Spinal cord (tissue), 10 donors: Measurements from ENCODE around the gene NR6A1. TPM values are rescaled to one million over a fixed set of nuclear protein-coding genes. Genes with fewer than 3 reads are reported as not detected.

ENCODE experiments used
- DNase-seq, 6 donors: peaks; one replicate each; pipeline versions ENCODE4 v3.0.0 to v3.0.0-alpha.2; 2013 to 2015; ENCODE audit warnings: low spot score in 6 of 6, low read depth in 4 of 6
- H3K27ac ChIP-seq: one replicate; pipeline ENCODE4 v1.5.1; 2013; ENCODE audit warnings: low read depth, low read length, control low read depth
- H3K27me3 ChIP-seq: one replicate; pipeline ENCODE4 v1.6.1; 2013; ENCODE audit warnings: low read length; ENCODE audit not compliant: control insufficient read depth, insufficient read depth
- H3K36me3 ChIP-seq: one replicate; pipeline ENCODE4 v1.6.1; 2013; ENCODE audit warnings: low read length; ENCODE audit not compliant: control insufficient read depth, insufficient read depth
- H3K4me1 ChIP-seq: one replicate; pipeline ENCODE4 v1.6.1; 2013; ENCODE audit warnings: low read length; ENCODE audit not compliant: control insufficient read depth, insufficient read depth
- H3K4me3 ChIP-seq: one replicate; pipeline ENCODE4 v1.5.1; 2013; ENCODE audit warnings: low read depth, low read length, control low read depth
- H3K9me3 ChIP-seq: one replicate; pipeline ENCODE4 v1.6.1; 2013; ENCODE audit warnings: low read length; ENCODE audit not compliant: control insufficient read depth, insufficient read depth
- WGBS: methylation state at CpG from one replicate; pipeline ENCODE4 v1.1.5; 2013; ENCODE audit warnings: missing lambda C conversion rate; ENCODE audit not compliant: insufficient coverage; 5-methylcytosine and 5-hydroxymethylcytosine counted together
- polyA plus RNA-seq, 2 donors: library from polyadenylated mRNA; unstranded; fragments of 120-200 nt; gene quantifications; one replicate each; pipeline ENCODE4 v1.2.1, GENCODE V29; 2013; ENCODE audit not compliant: insufficient read length in 2 of 2
- total RNA-seq, 2 donors: library from RNA; depleted of rRNA in 1 of 2; stranded (reverse); fragments of 120-200 nt in 1 of 2; fragments of >200 nt in 1 of 2; gene quantifications; one replicate each; pipeline versions ENCODE4 v1.2.3 to v1.2.4, GENCODE V29; 2013 to 2014
- donor health status: healthy.

NR6A1 gene
- total and polyA plus RNA-seq, 4 donors: 2.8 to 5.8 (median 4.0) TPM

GRCh38 chr9:124475868-124476690 lies 295.0 kb downstream of the NR6A1 start:
- Histone ChIP-seq H3K36me3 (peaks cover 3% of the 10 kb centered on the region), H3K4me3 (no peak overlapping the region), H3K9me3 (no peaks in the 10 kb centered on the region), H3K27ac (no peak overlapping the region), H3K27me3 (peaks cover 28% of the 10 kb centered on the region), H3K4me1 (peaks cover 31% of the 10 kb centered on the region)
- WGBS: 67% methylated on average over 11 of the region's 14 CpGs
- DNase-seq: no peak

GRCh38 chr9:124475158-124475867 lies 295.8 kb downstream of the NR6A1 start:
- WGBS: 69% methylated on average over 21 of the region's 21 CpGs
- Histone ChIP-seq H3K4me3 (no peak overlapping the region), H3K27me3 (peaks cover 26% of the 10 kb centered on the region), H3K27ac (no peak overlapping the region), H3K36me3 (peaks cover 4% of the 10 kb centered on the region), H3K9me3 (no peaks in the 10 kb centered on the region), H3K4me1 (peaks cover 31% of the 10 kb centered on the region)
- no peak for DNase-seq

GRCh38 chr9:124474151-124474550 lies 297.0 kb downstream of the NR6A1 start:
- Histone ChIP-seq H3K36me3 (peaks cover 7% of the 10 kb centered on the region), H3K4me1 (peaks cover 31% of the 10 kb centered on the region), H3K27ac (no peak overlapping the region), H3K9me3 (no peaks in the 10 kb centered on the region), H3K4me3 (no peak overlapping the region), H3K27me3 (peaks cover 23% of the 10 kb centered on the region)
- 100% methylated on average over 2 of the region's 4 CpGs for WGBS
- DNase-seq: no peak

- no peak for DNase-seq
- Histone ChIP-seq H3K4me3 (no peak overlapping the region), H3K9me3 (no peaks in the 10 kb centered on the region), H3K4me1 (peaks cover 27% of the 10 kb centered on the region), H3K27ac (no peak overlapping the region), H3K27me3 (peaks cover 14% of the 10 kb centered on the region), H3K36me3 (peaks cover 7% of the 10 kb centered on the region)
- WGBS: 57% methylated on average over 9 of the region's 10 CpGs
These were observed 297.8 kb downstream of the NR6A1 start for GRCh38 chr9:124473310-124473709.

GRCh38 chr9:124472770-124473169 lies 298.3 kb downstream of the NR6A1 start:
- DNase-seq: no peak
- H3K36me3 ChIP-seq: peaks cover 9% of the 10 kb centered on the region
- no peak overlapping the region for H3K4me3 ChIP-seq
- H3K9me3 ChIP-seq: no peaks in the 10 kb centered on the region
- H3K4me1 ChIP-seq: peaks cover 23% of the 10 kb centered on the region
- 73% methylated on average over 7 of the region's 7 CpGs for WGBS
- peaks cover 11% of the 10 kb centered on the region for H3K27me3 ChIP-seq
- H3K27ac ChIP-seq: no peak overlapping the region

GRCh38 chr9:124471761-124472160 lies 299.4 kb downstream of the NR6A1 start:
- Histone ChIP-seq H3K27me3 (peaks cover 3% of the 10 kb centered on the region), H3K36me3 (peaks cover 9% of the 10 kb centered on the region), H3K27ac (no peak overlapping the region), H3K4me1 (peaks cover 15% of the 10 kb centered on the region), H3K4me3 (no peak overlapping the region), H3K9me3 (no peaks in the 10 kb centered on the region)
- 90% methylated on average over 9 of the region's 9 CpGs for WGBS
- no peak for DNase-seq

- WGBS: 90% methylated on average over 7 of the region's 7 CpGs
- no peak overlapping the region for H3K4me3 ChIP-seq
- no peak overlapping the region for H3K27ac ChIP-seq
- H3K9me3 ChIP-seq: no peaks in the 10 kb centered on the region
- DNase-seq: no peak
- peaks cover under 1% of the 10 kb centered on the region for H3K27me3 ChIP-seq
- peaks cover 9% of the 10 kb centered on the region for H3K4me1 ChIP-seq
- peaks cover 9% of the 10 kb centered on the region for H3K36me3 ChIP-seq
These were observed 300.4 kb downstream of the NR6A1 start for GRCh38 chr9:124470726-124471125.

- Histone ChIP-seq H3K27ac (no peak overlapping the region), H3K9me3 (no peaks in the 10 kb centered on the region), H3K36me3 (peaks cover 9% of the 10 kb centered on the region), H3K4me1 (peaks cover 8% of the 10 kb centered on the region), H3K4me3 (no peak overlapping the region), H3K27me3 (peaks cover 3% of the 10 kb centered on the region)
- WGBS: 84% methylated on average over 8 of the region's 13 CpGs
- no peak for DNase-seq
These were observed 300.8 kb downstream of the NR6A1 start for GRCh38 chr9:124470306-124470705.

GRCh38 chr9:124469011-124469832 lies 301.9 kb downstream of the NR6A1 start:
- no peak for DNase-seq
- peaks cover 3% of the 10 kb centered on the region for H3K27me3 ChIP-seq
- H3K9me3 ChIP-seq: no peaks in the 10 kb centered on the region
- 82% methylated on average over 26 of the region's 28 CpGs for WGBS
- H3K4me3 ChIP-seq: no peak overlapping the region
- H3K4me1 ChIP-seq: no peaks in the 10 kb centered on the region
- H3K36me3 ChIP-seq: peaks cover 9% of the 10 kb centered on the region
- H3K27ac ChIP-seq: no peak overlapping the region
